Pancreas (tissue), 10 donors: ENCODE data around the gene CERT1. TPM values are rescaled to one million over a fixed set of nuclear protein-coding genes. Genes with fewer than 3 reads are reported as not detected.

Source experiments
- ATAC-seq, 4 donors: fragments of 200-7000 bp; cut with Tn5 transposase; one replicate each; pipeline versions ENCODE4 v1.8.0 to v1.9.1; 2020; ENCODE audit warnings: mild to moderate bottlenecking in 4 of 4, moderate library complexity in 4 of 4
- DNase-seq, 6 donors: peaks; one replicate each; pipeline ENCODE4 v3.0.0-alpha.2; 2020
- FAIRE-seq: peaks from 2 replicates; lab custom pipeline; 2012; peaks lifted over from hg19 to GRCh38; lab: Jason Lieb, UNC
- H3K27ac ChIP-seq, 4 donors: fragments of 200-600 bp; sonication (generic); 1 replicate in 3 of 4; 2 replicates in 1 of 4; pipeline versions ENCODE4 v1.5.0 to v1.8.0; 2020
- H3K27me3 ChIP-seq, 4 donors: fragments of 200-600 bp; one replicate each; pipeline ENCODE4 v1.8.0; 2021
- H3K36me3 ChIP-seq, 3 donors: fragments of 200-600 bp; sonication (generic) in 1 of 3; one replicate each; pipeline versions ENCODE4 v1.5.0 to v1.8.0; 2020 to 2021
- H3K4me1 ChIP-seq, 3 donors: fragments of 200-600 bp; one replicate each; pipeline ENCODE4 v1.8.0; 2021
- H3K4me3 ChIP-seq, 4 donors: fragments of 200-600 bp; sonication (generic) in 2 of 4; one replicate each; pipeline versions ENCODE4 v1.5.0 to v1.8.0; 2020 to 2021
- H3K9me3 ChIP-seq, 4 donors: fragments of 200-600 bp; one replicate each; pipeline ENCODE4 v1.8.0; 2021
- CTCF ChIP-seq, 4 donors: fragments of 200-600 bp; sonication (generic) in 3 of 4; IDR thresholded peaks; one replicate each; pipeline versions ENCODE4 v1.5.0 to v1.8.0; 2021; ENCODE audit warnings: antibody characterized with exemption in 4 of 4
- WGBS, 2 donors: extraction: QIAGEN DNeasy Blood & Tissue Kit; methylation state at CpG; one replicate each; pipeline ENCODE4 v1.1.7; 2013; 5-methylcytosine and 5-hydroxymethylcytosine counted together
- intact Hi-C, 3 donors: fragments of 100-400 bp; cut with DNase I; formaldehyde crosslinking; loops; one replicate each; pipeline versions ENCODE4 v1.11.1 to v1.14.2; 2022
- polyA plus RNA-seq, 2 donors: library from polyadenylated mRNA; stranded (reverse); fragments of 200-250 nt; gene quantifications; one replicate each; pipeline ENCODE4 v1.2.3, GENCODE V29; 2013
- total RNA-seq, 6 donors: library from RNA; stranded (reverse); fragmentation: NEBNext Ultra II Directional in 4 of 6; extraction: Animal tissue kit (Norgen Biotek cat#: 25700) in 4 of 6; gene quantifications; one replicate each; pipeline versions ENCODE4 v1.2.1 to v1.2.4, GENCODE V29; 2021 to 2023
- donor health status: healthy with polysubstance abuse.
- donor health status: DM: no; HTN: no; CAD: no; lungs with moderate emphysema.
- donor health status: DM: no; HTN: no; CAD: no.
- donor health status: control.
- donor health status: control.
- donor health status: Bipolar disorder and iron deficiency.
- donor health status: DM: yes; HTN: yes; CAD: no.
- donor health status: DM: no; HTN: no; CAD: no.
- donor health status: DM: no; HTN: no; CAD: no.
- donor health status: DM: yes; HTN: yes; CAD: no.

The CERT1 gene
- total and polyA plus RNA-seq, 8 donors: 6.2 to 22.7 (median 11.1) TPM

GRCh38 chr5:75475364-75475763 is 36.1 kb downstream of the CERT1 start:
- no peaks in the 10 kb centered on the region for H3K9me3 ChIP-seq
- ATAC-seq (no peak), DNase-seq (no peak), FAIRE-seq (no peak)
- H3K36me3 ChIP-seq: no peaks in the 10 kb centered on the region
- no peaks in the 10 kb centered on the region for H3K27me3 ChIP-seq
- H3K4me1 ChIP-seq: peaks cover 0 to 11% (median 0%) of the 10 kb centered on the region in 3 donors
- TF ChIP-seq CTCF (IDR thresholded peaks at IDR 0.05): no peak
- no peak overlapping the region for H3K4me3 ChIP-seq
- H3K27ac ChIP-seq: no peak overlapping the region
- intact Hi-C loops: no loop called here
- 92 to 93% methylated on average over 4 of the region's 4 CpGs for WGBS, 2 donors

- ATAC-seq: peak in 2 of 4 donors; percentile 37 to 50
- peak overlapping the region in 1 of 4 donors; percentile 39 for H3K27ac ChIP-seq
- H3K4me1 ChIP-seq: peaks cover 0 to 11% (median 0%) of the 10 kb centered on the region in 3 donors
- no peak overlapping the region for H3K4me3 ChIP-seq
- H3K9me3 ChIP-seq: no peaks in the 10 kb centered on the region
- no peaks in the 10 kb centered on the region for H3K36me3 ChIP-seq
- no peak for TF ChIP-seq CTCF (IDR thresholded peaks at IDR 0.05)
- H3K27me3 ChIP-seq: no peaks in the 10 kb centered on the region
- DNase-seq: no peak
- FAIRE-seq: no peak
- WGBS, 2 donors: 44 to 50% methylated on average over 2 of the region's 2 CpGs
- intact Hi-C loops: no loop called here
Measured at GRCh38 chr5:75473463-75473862, 38.0 kb downstream of the CERT1 start.

GRCh38 chr5:75472973-75473372 is 38.5 kb downstream of the CERT1 start:
- Histone ChIP-seq H3K4me1 (peaks cover 0 to 11% (median 0%) of the 10 kb centered on the region in 3 donors), H3K9me3 (no peaks in the 10 kb centered on the region), H3K36me3 (no peaks in the 10 kb centered on the region), H3K4me3 (no peak overlapping the region), H3K27ac (no peak overlapping the region), H3K27me3 (no peaks in the 10 kb centered on the region)
- DNase-seq (no peak), ATAC-seq (no peak), FAIRE-seq (no peak)
- TF ChIP-seq CTCF (IDR thresholded peaks at IDR 0.05): no peak
- 97 to 100% methylated on average over 1 of the region's 1 CpG for WGBS, 2 donors
- intact Hi-C loops: no loop called here

- no peaks in the 10 kb centered on the region for H3K9me3 ChIP-seq
- H3K27me3 ChIP-seq: no peaks in the 10 kb centered on the region
- no peak for FAIRE-seq
- ATAC-seq: no peak
- H3K4me3 ChIP-seq: no peak overlapping the region
- no peak overlapping the region for H3K27ac ChIP-seq
- TF ChIP-seq CTCF (IDR thresholded peaks at IDR 0.05): no peak
- WGBS, 2 donors: 96 to 100% methylated on average over 2 of the region's 2 CpGs
- no peak for DNase-seq
- intact Hi-C loops: no loop called here
- H3K4me1 ChIP-seq: peaks cover 0 to 11% (median 0%) of the 10 kb centered on the region in 3 donors
- H3K36me3 ChIP-seq: no peaks in the 10 kb centered on the region
Measured at GRCh38 chr5:75471193-75471592, 40.2 kb downstream of the CERT1 start.

- Histone ChIP-seq H3K9me3 (no peaks in the 10 kb centered on the region), H3K4me1 (peaks cover 0 to 3% (median 0%) of the 10 kb centered on the region in 3 donors), H3K27me3 (no peaks in the 10 kb centered on the region), H3K36me3 (no peaks in the 10 kb centered on the region), H3K4me3 (no peak overlapping the region), H3K27ac (no peak overlapping the region)
- WGBS, 2 donors: 93 to 94% methylated on average over 1 of the region's 1 CpG
- no peak for ATAC-seq
- intact Hi-C loops: no loop called here
- FAIRE-seq: peak; percentile 61
- TF ChIP-seq CTCF (IDR thresholded peaks at IDR 0.05): no peak
- no peak for DNase-seq
Measured at GRCh38 chr5:75469017-75469416, 42.4 kb downstream of the CERT1 start.
